Measurements from ENCODE around the gene DRAP1.
"Not testable (repeated sequence)": the region's sequence is repeated elsewhere in the genome, so short reads cannot be mapped to it uniquely, and the experiment has no call there.

Gene DRAP1

GRCh38 chr11:65886826-65887722 is 32.2 kb upstream of the DRAP1 start:
- in situ Hi-C loops (cut with HindIII; ENCODE audit: low sequenced_read_pairs), result no loop called here

- in situ Hi-C loops (cut with HindIII; ENCODE audit: low sequenced_read_pairs), result no loop called here
These were observed 31.5 kb upstream of the DRAP1 start for GRCh38 chr11:65887723-65888162.

- in situ Hi-C loops (cut with HindIII; ENCODE audit: low sequenced_read_pairs), result no loop called here
These were observed 30.9 kb upstream of the DRAP1 start, which contains the start of gene FIBP for GRCh38 chr11:65888163-65888814. Gene FIBP, minus strand, starts transcription at chr11:65888471. Its CDS starts 53 bp downstream, at chr11:65888418.

- in situ Hi-C loops (cut with HindIII; ENCODE audit: low sequenced_read_pairs), result no loop called here
These were observed 28.7 kb upstream of the DRAP1 start, which contains the start of gene CCDC85B for GRCh38 chr11:65890324-65891218. Gene CCDC85B, plus strand, starts transcription at chr11:65890673. Its CDS starts 111 bp downstream, at chr11:65890784.

- in situ Hi-C loops (cut with HindIII; ENCODE audit: low sequenced_read_pairs), result no loop called here
These were observed 27.7 kb upstream of the DRAP1 start for GRCh38 chr11:65891219-65892136.

GRCh38 chr11:65892137-65892540 is 27.1 kb upstream of the DRAP1 start:
- in situ Hi-C loops (cut with HindIII; ENCODE audit: low sequenced_read_pairs), result not testable (repeated sequence)

- in situ Hi-C loops (cut with HindIII; ENCODE audit: low sequenced_read_pairs), result no loop called here
These were observed 26.4 kb upstream of the DRAP1 start for GRCh38 chr11:65892661-65893317.

GRCh38 chr11:65894034-65894591 is 25.1 kb upstream of the DRAP1 start:
- in situ Hi-C loops (cut with HindIII; ENCODE audit: low sequenced_read_pairs), result no loop called here

- in situ Hi-C loops (cut with HindIII; ENCODE audit: low sequenced_read_pairs), result no loop called here
These were observed 23.7 kb upstream of the DRAP1 start for GRCh38 chr11:65895482-65895981.

- in situ Hi-C loops (cut with HindIII; ENCODE audit: low sequenced_read_pairs), result no loop called here
These were observed 22.9 kb upstream of the DRAP1 start for GRCh38 chr11:65896034-65896999.

GRCh38 chr11:65897020-65897471 is 22.2 kb upstream of the DRAP1 start:
- in situ Hi-C loops (cut with HindIII; ENCODE audit: low sequenced_read_pairs), result no loop called here

GRCh38 chr11:65898656-65899355 is 20.4 kb upstream of the DRAP1 start:
- in situ Hi-C loops (cut with HindIII; ENCODE audit: low sequenced_read_pairs), result no loop called here

GRCh38 chr11:65899356-65900124 is 19.7 kb upstream of the DRAP1 start:
- in situ Hi-C loops (cut with HindIII; ENCODE audit: low sequenced_read_pairs), result no loop called here

- in situ Hi-C loops (cut with HindIII; ENCODE audit: low sequenced_read_pairs), result no loop called here
These were observed 18.9 kb upstream of the DRAP1 start, which contains the start of gene FOSL1 for GRCh38 chr11:65900125-65900898. Gene FOSL1, minus strand, starts transcription at chr11:65900388. Its CDS starts 49 bp downstream, at chr11:65900339.

- in situ Hi-C loops (cut with HindIII; ENCODE audit: low sequenced_read_pairs), result no loop called here
These were observed 18.4 kb upstream of the DRAP1 start for GRCh38 chr11:65900899-65901180.
